Peyer's patch (tissue), 4 donors: ENCODE results near the gene KCNK2. TPM values are rescaled to one million over a fixed set of nuclear protein-coding genes. Genes with fewer than 3 reads are reported as not detected.

ENCODE experiments used
- DNase-seq, 3 donors: peaks; one replicate each; pipeline ENCODE4 v3.0.0-alpha.2; 2017 to 2019
- H3K27ac ChIP-seq, 4 donors: fragments of 200-600 bp; sonication (generic); one replicate each; pipeline ENCODE4 v1.5.1; 2016 to 2019
- H3K27me3 ChIP-seq, 2 donors: fragments of 200-600 bp; sonication (generic); one replicate each; pipeline ENCODE4 v1.5.1; 2019
- H3K36me3 ChIP-seq, 3 donors: fragments of 200-600 bp; sonication (generic); one replicate each; pipeline ENCODE4 v1.5.1; 2016 to 2019
- H3K4me1 ChIP-seq, 4 donors: fragments of 200-600 bp; sonication (generic); one replicate each; pipeline ENCODE4 v1.5.1; 2016 to 2019
- H3K4me3 ChIP-seq, 4 donors: fragments of 200-600 bp; sonication (generic); 1 replicate in 3 of 4; 2 replicates in 1 of 4; pipeline ENCODE4 v1.5.1; 2016 to 2019; ENCODE audit warnings: mild to moderate bottlenecking in 1 of 4
- H3K9me3 ChIP-seq, 4 donors: fragments of 200-600 bp; sonication (generic); one replicate each; pipeline ENCODE4 v1.5.1; 2016 to 2019; ENCODE audit warnings: mild to moderate bottlenecking in 1 of 4
- CTCF ChIP-seq, 6 experiments: fragments of 450-650 bp in 4 of 6; fragments of 200-600 bp in 2 of 6; sonication (generic) in 1 of 6; IDR thresholded peaks; one replicate each; pipeline ENCODE4 v1.5.1; 2017 to 2019; ENCODE audit warnings: antibody characterized with exemption in 6 of 6, mild to moderate bottlenecking in 3 of 6, moderate library complexity in 1 of 6
- POLR2A ChIP-seq, 2 donors: fragments of 450-650 bp; IDR thresholded peaks; one replicate each; pipeline ENCODE4 v1.5.1; 2017; ENCODE audit warnings: antibody characterized with exemption in 2 of 2, mild to moderate bottlenecking in 2 of 2, moderate library complexity in 2 of 2
- total RNA-seq, 4 donors: library from RNA; depleted of rRNA; stranded (reverse); fragments of >200 nt; gene quantifications; one replicate each; pipeline ENCODE4 v1.1.0, GENCODE V29; 2016

Gene KCNK2
- total RNA-seq, 4 donors from 2014 or later = 0.53 to 0.94 (median 0.57) TPM; not detected in 1

GRCh38 chr1:215277532-215277931 lies 195.0 kb downstream of the KCNK2 start:
- Histone ChIP-seq H3K9me3 (no peaks in the 10 kb centered on the region), H3K27me3 (no peaks in the 10 kb centered on the region), H3K36me3 (no peaks in the 10 kb centered on the region), H3K4me1 (no peaks in the 10 kb centered on the region), H3K27ac (no peak overlapping the region), H3K4me3 (no peak overlapping the region)
- no peak for DNase-seq
- TF ChIP-seq POLR2A (IDR thresholded peaks at IDR 0.05) (no peak), CTCF (IDR thresholded peaks at IDR 0.05) (no peak)

DNA sequence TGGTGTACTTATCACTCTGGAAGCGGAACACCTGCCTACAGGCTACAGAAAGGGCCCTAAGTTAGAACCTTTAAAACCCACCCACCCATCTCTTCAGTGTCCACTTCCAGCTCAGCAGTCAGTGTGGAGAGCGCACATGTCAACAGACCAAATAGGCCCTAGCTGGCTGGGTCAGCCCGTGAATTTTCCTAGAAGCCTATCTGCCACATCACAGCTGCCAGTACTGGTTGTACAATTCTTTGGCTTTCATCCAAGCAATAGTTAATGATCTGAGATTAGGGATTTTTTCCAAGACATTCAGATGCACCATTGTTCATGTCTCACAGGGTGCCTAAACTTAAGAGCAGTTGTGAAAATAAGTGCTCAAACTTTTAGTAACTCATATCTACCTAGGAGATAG lies 197.1 kb downstream of the KCNK2 start:
- Histone ChIP-seq H3K4me1 (no peaks in the 10 kb centered on the region), H3K36me3 (no peaks in the 10 kb centered on the region), H3K27ac (no peak overlapping the region), H3K27me3 (no peaks in the 10 kb centered on the region), H3K9me3 (no peaks in the 10 kb centered on the region), H3K4me3 (no peak overlapping the region)
- DNase-seq = no peak
- TF ChIP-seq POLR2A (IDR thresholded peaks at IDR 0.05) (no peak), CTCF (IDR thresholded peaks at IDR 0.05) (no peak)

DNA sequence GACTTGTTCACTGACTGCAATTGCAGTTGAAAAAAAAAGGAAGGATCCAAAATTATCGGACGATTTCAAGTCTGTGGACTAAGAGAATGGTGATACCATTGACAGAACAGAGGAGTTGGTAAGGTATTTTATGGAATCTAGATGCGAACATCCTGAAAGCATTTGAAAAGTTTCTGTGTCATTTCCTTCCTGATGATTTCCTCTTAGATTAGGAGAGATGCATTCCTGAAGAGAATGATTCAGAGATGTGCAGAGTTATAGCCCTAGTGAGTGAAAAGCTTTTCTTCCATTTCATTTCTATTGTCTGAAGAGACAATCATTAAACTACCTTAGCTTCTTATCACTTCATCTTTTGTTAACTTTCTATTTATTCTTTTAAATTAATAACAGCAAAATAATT lies 200.0 kb downstream of the KCNK2 start:
- H3K4me1 ChIP-seq = no peaks in the 10 kb centered on the region
- no peaks in the 10 kb centered on the region for H3K27me3 ChIP-seq
- no peak overlapping the region for H3K27ac ChIP-seq
- no peak overlapping the region for H3K4me3 ChIP-seq
- no peak for TF ChIP-seq POLR2A (IDR thresholded peaks at IDR 0.05)
- TF ChIP-seq CTCF (IDR thresholded peaks at IDR 0.05) = no peak
- DNase-seq = no peak
- H3K36me3 ChIP-seq = no peaks in the 10 kb centered on the region
- H3K9me3 ChIP-seq = no peaks in the 10 kb centered on the region

GRCh38 chr1:215285013-215285800 lies 202.7 kb downstream of the KCNK2 start:
- no peak for DNase-seq
- Histone ChIP-seq H3K27me3 (no peaks in the 10 kb centered on the region), H3K9me3 (no peaks in the 10 kb centered on the region), H3K27ac (no peak overlapping the region), H3K4me3 (no peak overlapping the region), H3K36me3 (no peaks in the 10 kb centered on the region), H3K4me1 (no peaks in the 10 kb centered on the region)
- TF ChIP-seq CTCF (IDR thresholded peaks at IDR 0.05) (no peak), POLR2A (IDR thresholded peaks at IDR 0.05) (no peak)
